ENCODE measurements around the gene DAG1.

GRCh38 chr3:49519916-49520385 is 49.9 kb downstream of the DAG1 start:
- TF ChIP-seq CTCF (conservative IDR thresholded peaks at IDR 0.05; ENCODE audit: low read depth in 2 of 2) = no peak
- no peak for TF ChIP-seq POLR2AphosphoS5 (IDR thresholded peaks at IDR 0.05; ENCODE audit: low read depth)
- TF ChIP-seq EZH2 (IDR thresholded peaks at IDR 0.05; ENCODE audit: low read depth, unreplicated experiment) = no peak
- TF ChIP-seq EZH2phosphoT487 (IDR thresholded peaks at IDR 0.05; ENCODE audit: unreplicated experiment) = no peak
